A549 (cell line): ENCODE measurements around the gene DTX3L. TPM values are rescaled to one million over a fixed set of nuclear protein-coding genes. Genes with fewer than 3 reads are reported as not detected.

Experiments
- ATAC-seq, 2 experiments: fragments of 200-7000 bp in 1 of 2; fragments of >200 bp in 1 of 2; cut with Nextera tagmentation in 1 of 2; cut with Tn5 transposase in 1 of 2; 3 replicates each; pipeline versions ENCODE4 v1.8.0 to v1.9.1; 2018 to 2020; ENCODE audit warnings: mild to moderate bottlenecking in 1 of 2, moderate library complexity in 1 of 2
- CTCF ChIA-PET: fragments of 300-600 bp; sonication (Branson Sonifier 250); formaldehyde crosslinking; extraction: SDS; loops from one replicate; lab custom pipeline; 2021; ENCODE audit warnings: antibody characterized with exemption, inconsistent platforms; lab: Yijun Ruan, JAX
- POLR2A ChIA-PET: fragments of 350-600 bp; formaldehyde crosslinking; extraction: SDS; loops from one replicate; lab custom pipeline; 2021; ENCODE audit warnings: antibody characterized with exemption, inconsistent platforms; lab: Yijun Ruan, JAX
- DNase-seq, 2 experiments: peaks; one replicate each; pipeline versions ENCODE4 v3.0.0 to v3.0.0-alpha.2; 2011 to 2016; ENCODE audit warnings: low read depth in 1 of 2, low spot score in 1 of 2
- FAIRE-seq: peaks from 2 replicates; lab custom pipeline; 2011; peaks lifted over from hg19 to GRCh38; lab: Jason Lieb, UNC
- H3K27ac ChIP-seq, 2 experiments: fragments of >200 bp; sonication (Bioruptor Twin); formaldehyde crosslinking; 3 replicates each; pipeline ENCODE4 v1.5.1; 2016 to 2017
- H3K4me1 ChIP-seq: fragments of >200 bp; sonication (Bioruptor Twin); formaldehyde crosslinking; 3 replicates; pipeline ENCODE4 v1.6.1; 2016
- H3K4me2 ChIP-seq: fragments of >200 bp; sonication (Bioruptor Twin); formaldehyde crosslinking; 3 replicates; pipeline ENCODE4 v1.6.1; 2016
- H3K4me3 ChIP-seq: fragments of >200 bp; sonication (Bioruptor Twin); formaldehyde crosslinking; 3 replicates; pipeline ENCODE4 v1.5.1; 2016
- H3K9me3 ChIP-seq: fragments of >200 bp; sonication (Bioruptor Twin); formaldehyde crosslinking; 3 replicates; pipeline ENCODE4 v1.6.1; 2016
- ATOH8 ChIP-seq: fragments of 250-450 bp; sonication (Bioruptor Pico); IDR thresholded peaks from 2 replicates; pipeline ENCODE4 v1.5.0; 2020; ENCODE audit warnings: low read depth, mild to moderate bottlenecking, moderate library complexity
- BCL3 ChIP-seq: fragments of >200 bp; sonication (Bioruptor Twin); formaldehyde crosslinking; IDR thresholded peaks from 3 replicates; pipeline ENCODE4 v1.6.1; 2016
- BHLHE40 ChIP-seq: IDR thresholded peaks from 2 replicates; pipeline ENCODE4 v1.6.1; 2012; ENCODE audit warnings: low read depth, low read length, inconsistent platforms
- CBX8 ChIP-seq: fragments of 200-600 bp; sonication (generic); IDR thresholded peaks from 2 replicates; pipeline ENCODE4 v1.6.1; 2016
- CHD2 ChIP-seq: fragments of 150-350 bp; IDR thresholded peaks from 2 replicates; pipeline ENCODE4 v1.6.1; 2014; ENCODE audit warnings: low read length; ENCODE audit not compliant: partially characterized antibody
- EHMT2 ChIP-seq: fragments of 200-600 bp; sonication (generic); IDR thresholded peaks from 2 replicates; pipeline ENCODE4 v1.6.1; 2016; ENCODE audit warnings: antibody characterized with exemption, low read depth, mild to moderate bottlenecking, moderate library complexity
- EP300 ChIP-seq, 2 experiments: fragments of >200 bp; sonication (Bioruptor Twin); formaldehyde crosslinking; IDR thresholded peaks; 2 replicates in 1 of 2; 3 replicates in 1 of 2; pipeline ENCODE4 v1.6.1; 2016 to 2017
- FOXS1 ChIP-seq: fragments of 250-450 bp; sonication (Bioruptor Pico); IDR thresholded peaks from 2 replicates; pipeline ENCODE4 v1.5.0; 2020; ENCODE audit warnings: mild to moderate bottlenecking, moderate library complexity
- GATA3 ChIP-seq: IDR thresholded peaks from 2 replicates; pipeline ENCODE4 v1.6.1; 2012; ENCODE audit warnings: borderline replicate concordance
- HEYL ChIP-seq: fragments of 250-450 bp; sonication (Bioruptor Pico); IDR thresholded peaks from 2 replicates; pipeline ENCODE4 v1.8.0; 2021; ENCODE audit warnings: mild to moderate bottlenecking, moderate library complexity
- HOXA7 ChIP-seq: fragments of 250-450 bp; sonication (Bioruptor Pico); IDR thresholded peaks from 2 replicates; pipeline ENCODE4 v1.5.0; 2020; ENCODE audit warnings: mild to moderate bottlenecking, moderate library complexity
- HOXB13 ChIP-seq: fragments of 250-450 bp; sonication (Bioruptor Pico); IDR thresholded peaks from 2 replicates; pipeline ENCODE4 v1.5.0; 2020; ENCODE audit warnings: low read depth, mild to moderate bottlenecking, moderate library complexity
- HOXB5 ChIP-seq: fragments of 250-450 bp; sonication (Bioruptor Pico); IDR thresholded peaks from 2 replicates; pipeline ENCODE4 v1.5.0; 2020; ENCODE audit warnings: mild to moderate bottlenecking, moderate library complexity
- JUN ChIP-seq, 2 experiments: fragments of >200 bp; sonication (Bioruptor Twin); formaldehyde crosslinking; IDR thresholded peaks; 2 replicates in 1 of 2; 3 replicates in 1 of 2; pipeline ENCODE4 v1.6.1; 2016 to 2017
- KDM5A ChIP-seq: fragments of 200-600 bp; sonication (generic); IDR thresholded peaks from 2 replicates; pipeline ENCODE4 v1.6.1; 2016; ENCODE audit warnings: antibody characterized with exemption, mild to moderate bottlenecking
- MAX ChIP-seq: IDR thresholded peaks from 2 replicates; pipeline ENCODE4 v1.6.1; 2012
- MYC ChIP-seq: IDR thresholded peaks from 2 replicates; pipeline ENCODE4 v1.6.1; 2012; ENCODE audit warnings: mild to moderate bottlenecking, inconsistent platforms, low read length, improper control_type of control experiment, borderline replicate concordance
- NFE2L2 ChIP-seq: fragments of 150-350 bp; conservative IDR thresholded peaks from 2 replicates; pipeline ENCODE4 v1.6.1; 2014; ENCODE audit warnings: low read length
- NPAS2 ChIP-seq: fragments of 250-450 bp; sonication (Bioruptor Pico); IDR thresholded peaks from 2 replicates; pipeline ENCODE4 v1.8.0; 2022; ENCODE audit warnings: mild to moderate bottlenecking, moderate library complexity, borderline replicate concordance
- NR3C1 ChIP-seq: fragments of >200 bp; sonication (Bioruptor Twin); formaldehyde crosslinking; IDR thresholded peaks from 3 replicates; pipeline ENCODE4 v1.6.1; 2017
- PHF8 ChIP-seq: fragments of 200-600 bp; sonication (generic); IDR thresholded peaks from 2 replicates; pipeline ENCODE4 v1.6.1; 2016; ENCODE audit warnings: low read depth, mild to moderate bottlenecking, antibody characterized with exemption, moderate library complexity, borderline replicate concordance
- POLR2AphosphoS2 ChIP-seq: conservative IDR thresholded peaks from 2 replicates; pipeline ENCODE4 v1.6.1; 2012; ENCODE audit warnings: low read length, improper control_type of control experiment, inconsistent platforms
- RAD21 ChIP-seq, 2 experiments: fragments of >200 bp in 1 of 2; sonication (Bioruptor Twin) in 1 of 2; formaldehyde crosslinking in 1 of 2; IDR thresholded peaks in 1 of 2; conservative IDR thresholded peaks in 1 of 2; 2 replicates in 1 of 2; 3 replicates in 1 of 2; pipeline ENCODE4 v1.6.1; 2012 to 2018; ENCODE audit warnings: inconsistent platforms in 1 of 2
- RCOR1 ChIP-seq: fragments of 150-350 bp; IDR thresholded peaks from 2 replicates; pipeline ENCODE4 v1.6.1; 2014; ENCODE audit warnings: antibody characterized with exemption, low read length, low read depth
- RNF2 ChIP-seq: fragments of 200-600 bp; sonication (generic); IDR thresholded peaks from 2 replicates; pipeline ENCODE4 v1.6.1; 2016; ENCODE audit warnings: low read depth, mild to moderate bottlenecking, antibody characterized with exemption, moderate library complexity, borderline replicate concordance
- SMC3 ChIP-seq: fragments of >200 bp; sonication (Bioruptor Twin); formaldehyde crosslinking; IDR thresholded peaks from 3 replicates; pipeline ENCODE4 v1.6.1; 2018; ENCODE audit warnings: inconsistent platforms
- TFCP2L1 ChIP-seq: fragments of 250-450 bp; sonication (Bioruptor Pico); IDR thresholded peaks from 2 replicates; pipeline ENCODE4 v1.5.0; 2021; ENCODE audit warnings: mild to moderate bottlenecking
- TP53 ChIP-seq: fragments of 250-450 bp; sonication (Bioruptor Pico); IDR thresholded peaks from 2 replicates; pipeline ENCODE4 v1.5.0; 2021; ENCODE audit warnings: mild to moderate bottlenecking, moderate library complexity
- ZC3H11A ChIP-seq: fragments of 450-650 bp; IDR thresholded peaks from 2 replicates; pipeline ENCODE4 v1.6.1; 2014; ENCODE audit warnings: antibody characterized with exemption, mild to moderate bottlenecking
- ZFP36 ChIP-seq: fragments of 450-650 bp; IDR thresholded peaks from 2 replicates; pipeline ENCODE4 v1.6.1; 2014; ENCODE audit warnings: borderline replicate concordance; ENCODE audit not compliant: partially characterized antibody
- ZSCAN20 ChIP-seq: fragments of 250-450 bp; sonication (Bioruptor Pico); IDR thresholded peaks from 2 replicates; pipeline ENCODE4 v1.8.0; 2022; ENCODE audit warnings: mild to moderate bottlenecking, moderate library complexity
- WGBS: methylation state at CpG from one replicate; pipeline ENCODE4 v1.1.6; 2017; ENCODE audit errors: missing lambda C conversion rate; 5-methylcytosine and 5-hydroxymethylcytosine counted together
- polyA minus RNA-seq: library from RNA; depleted of rRNA, polyadenylated mRNA; stranded (reverse); fragments of >200 nt; gene quantifications from 2 replicates; pipeline ENCODE4 v1.2.3, GENCODE V29; 2011; rRNA and poly(A)+ RNA removed
- polyA plus RNA-seq, 4 experiments: library from polyadenylated mRNA; depleted of rRNA in 3 of 4; stranded (reverse); fragments of >200 nt; fragmentation: RNase III in 1 of 4; extraction: RNeasy Plus Mini Kit Qiagen cat#74134 plus additional on column Dnase treatment in 1 of 4; gene quantifications; 2 replicates in 3 of 4; 3 replicates in 1 of 4; pipeline ENCODE4 v1.2.3, GENCODE V29; 2011 to 2017
- TF ChIP-seq, protein P1 (sequence below): fragments of 450-650 bp; IDR thresholded peaks from 2 replicates; pipeline ENCODE4 v1.6.1; 2014; ENCODE audit warnings: antibody characterized with exemption
- TF ChIP-seq, protein P2 (sequence below): fragments of 200-600 bp; sonication (generic); IDR thresholded peaks from 2 replicates; pipeline ENCODE4 v1.6.1; 2016; ENCODE audit warnings: antibody characterized with exemption, mild to moderate bottlenecking, moderate library complexity

Gene DTX3L
- polyA plus RNA-seq (2011; rRNA removed) (4.2 and 6.9 TPM in 2 replicates), polyA plus RNA-seq (2017; fragmentation: RNase III; extraction: RNeasy Plus Mini Kit Qiagen cat#74134 plus additional on column Dnase treatment) (5.3 to 6.8 TPM (median 5.7 TPM) in 3 replicates), polyA minus RNA-seq (4.3 and 5.1 TPM in 2 replicates)
- 0.91 and 1.3 TPM in 2 replicates for polyA plus RNA-seq (2012; cell fraction: cytosol; rRNA removed)
- 0.53 and 1.4 TPM in 2 replicates for polyA plus RNA-seq (2012; cell fraction: nucleus; rRNA removed)

DNA sequence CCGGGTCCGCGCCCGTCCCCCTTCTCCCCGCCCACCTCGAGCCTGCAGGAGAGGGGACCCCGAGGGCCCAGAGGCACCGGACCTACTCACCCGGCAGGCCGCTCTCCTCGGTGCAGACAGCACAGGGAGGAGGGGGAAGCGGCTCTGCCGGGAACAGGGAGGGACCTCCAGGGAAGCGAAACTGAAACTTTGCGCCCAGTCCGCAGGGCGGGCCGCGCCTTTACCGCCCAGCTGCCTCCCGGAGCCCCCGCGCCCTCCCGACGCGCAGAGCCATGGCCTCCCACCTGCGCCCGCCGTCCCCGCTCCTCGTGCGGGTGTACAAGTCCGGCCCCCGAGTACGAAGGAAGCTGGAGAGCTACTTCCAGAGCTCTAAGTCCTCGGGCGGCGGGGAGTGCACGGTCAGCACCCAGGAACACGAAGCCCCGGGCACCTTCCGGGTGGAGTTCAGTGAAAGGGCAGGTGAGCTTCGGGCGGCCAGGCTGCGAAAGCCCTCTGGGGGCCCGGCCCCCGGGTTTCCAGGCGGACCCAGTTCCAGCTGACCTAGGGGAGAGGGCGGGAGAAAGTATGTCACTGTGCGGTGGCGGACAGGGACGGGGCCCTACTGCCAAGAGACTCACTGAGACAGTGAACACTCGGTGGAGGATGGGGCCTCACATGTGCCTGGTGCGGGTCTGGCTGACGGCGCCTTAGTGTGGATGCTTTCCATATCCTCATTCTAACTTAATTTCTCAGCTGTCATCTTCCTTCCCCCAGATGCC, at the start of gene DTX3L, which contains the start of gene PARP9:
TSS of gene DTX3L (plus strand) at position 184 of the 758 bp plus-strand sequence. CDS start at position 273, 89 bp downstream.
TSS of gene PARP9 (minus strand) at position 146 of the 758 bp plus-strand sequence. CDS start 4,680 bp downstream, outside the sequence.
- no peaks in the 10 kb centered on the region for H3K9me3 ChIP-seq
- CTCF ChIA-PET: interaction anchor here (0.6 to 2.7 kb wide), 7 partner anchors 10 to 464 kb away, joined by 3 to 16 read pairs (median 3); no protein-coding TSS in a partner anchor
- TF ChIP-seq RCOR1 (no peak), HOXA7 (CRISPR knock-in tag) (no peak), MAX (peak; percentile 62; the same call in 1 of the 2 replicates), BHLHE40 (no peak), MYC (no peak), PHF8 (peak; percentile 90), JUN (IDR thresholded peaks at IDR 0.05) (no peak; a peak in 1 of 5 replicates), FOXS1 (CRISPR knock-in tag) (no peak), GATA3 (no peak; the same call in 1 of the 2 replicates), HOXB5 (no peak), ZSCAN20 (CRISPR knock-in tag) (no peak), CBX8 (no peak), ATOH8 (CRISPR knock-in tag) (no peak), RAD21 (conservative IDR thresholded peaks at IDR 0.05 in 1 of 2, IDR thresholded peaks at IDR 0.05 in 1 of 2) (no peak; a peak in 1 of 5 replicates), TP53 (CRISPR knock-in tag) (no peak), POLR2AphosphoS2 (no peak), TFCP2L1 (no peak), NPAS2 (CRISPR knock-in tag) (no peak), CHD2 (no peak), HOXB13 (CRISPR knock-in tag) (no peak), ZC3H11A (no peak), NR3C1 (no peak), NFE2L2 (no peak), HEYL (CRISPR knock-in tag) (no peak), EHMT2 (no peak), KDM5A (no peak), SMC3 (no peak), EP300 (IDR thresholded peaks at IDR 0.05) (no peak), ZFP36 (no peak), BCL3 (no peak), RNF2 (no peak; the same call in 1 of the 2 replicates)
- TF ChIP-seq, protein P1, sequence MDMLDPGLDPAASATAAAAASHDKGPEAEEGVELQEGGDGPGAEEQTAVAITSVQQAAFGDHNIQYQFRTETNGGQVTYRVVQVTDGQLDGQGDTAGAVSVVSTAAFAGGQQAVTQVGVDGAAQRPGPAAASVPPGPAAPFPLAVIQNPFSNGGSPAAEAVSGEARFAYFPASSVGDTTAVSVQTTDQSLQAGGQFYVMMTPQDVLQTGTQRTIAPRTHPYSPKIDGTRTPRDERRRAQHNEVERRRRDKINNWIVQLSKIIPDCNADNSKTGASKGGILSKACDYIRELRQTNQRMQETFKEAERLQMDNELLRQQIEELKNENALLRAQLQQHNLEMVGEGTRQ: no peak
- TF ChIP-seq, protein P2, sequence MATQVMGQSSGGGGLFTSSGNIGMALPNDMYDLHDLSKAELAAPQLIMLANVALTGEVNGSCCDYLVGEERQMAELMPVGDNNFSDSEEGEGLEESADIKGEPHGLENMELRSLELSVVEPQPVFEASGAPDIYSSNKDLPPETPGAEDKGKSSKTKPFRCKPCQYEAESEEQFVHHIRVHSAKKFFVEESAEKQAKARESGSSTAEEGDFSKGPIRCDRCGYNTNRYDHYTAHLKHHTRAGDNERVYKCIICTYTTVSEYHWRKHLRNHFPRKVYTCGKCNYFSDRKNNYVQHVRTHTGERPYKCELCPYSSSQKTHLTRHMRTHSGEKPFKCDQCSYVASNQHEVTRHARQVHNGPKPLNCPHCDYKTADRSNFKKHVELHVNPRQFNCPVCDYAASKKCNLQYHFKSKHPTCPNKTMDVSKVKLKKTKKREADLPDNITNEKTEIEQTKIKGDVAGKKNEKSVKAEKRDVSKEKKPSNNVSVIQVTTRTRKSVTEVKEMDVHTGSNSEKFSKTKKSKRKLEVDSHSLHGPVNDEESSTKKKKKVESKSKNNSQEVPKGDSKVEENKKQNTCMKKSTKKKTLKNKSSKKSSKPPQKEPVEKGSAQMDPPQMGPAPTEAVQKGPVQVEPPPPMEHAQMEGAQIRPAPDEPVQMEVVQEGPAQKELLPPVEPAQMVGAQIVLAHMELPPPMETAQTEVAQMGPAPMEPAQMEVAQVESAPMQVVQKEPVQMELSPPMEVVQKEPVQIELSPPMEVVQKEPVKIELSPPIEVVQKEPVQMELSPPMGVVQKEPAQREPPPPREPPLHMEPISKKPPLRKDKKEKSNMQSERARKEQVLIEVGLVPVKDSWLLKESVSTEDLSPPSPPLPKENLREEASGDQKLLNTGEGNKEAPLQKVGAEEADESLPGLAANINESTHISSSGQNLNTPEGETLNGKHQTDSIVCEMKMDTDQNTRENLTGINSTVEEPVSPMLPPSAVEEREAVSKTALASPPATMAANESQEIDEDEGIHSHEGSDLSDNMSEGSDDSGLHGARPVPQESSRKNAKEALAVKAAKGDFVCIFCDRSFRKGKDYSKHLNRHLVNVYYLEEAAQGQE: 0 out of 2 replicates have a peak, but pooled peaks have one; percentile 21

More for the DNA sequence above, at the start of gene DTX3L, which contains the start of gene PARP9:
- POLR2A ChIA-PET: interaction anchor here (0.9 to 1.5 kb wide), 4 partner anchors 50 to 180 kb away, joined by 3 to 12 read pairs (median 4); partner anchors contain the start of genes FAM162A, KPNA1, PARP14 and WDR5B
- DNase-seq: peak; percentile 65 to 83
- Histone ChIP-seq H3K27ac (peak within 1 kb of the TSS; percentile 90 to 94), H3K4me3 (peak within 1 kb of the TSS; percentile 65), H3K4me1 (peaks cover 6% of the 10 kb centered on the region; the same call in 1 of the 3 replicates), H3K4me2 (peak within 1 kb of the TSS; percentile 91)
- ATAC-seq: peak; percentile 95 to 96
- no peak for FAIRE-seq
- WGBS: 1% methylated on average over 16 of the region's 56 CpGs
